Body of pancreas (tissue), 4 donors: ENCODE data around the gene GARIN1A.

ENCODE experiments used
- CTCF ChIP-seq, 7 experiments: fragments of 450-650 bp in 4 of 7; fragments of 200-600 bp in 3 of 7; sonication (generic) in 3 of 7; IDR thresholded peaks; one replicate each; pipeline ENCODE4 v1.5.1; 2016 to 2019; ENCODE audit warnings: antibody characterized with exemption in 7 of 7
- POLR2A ChIP-seq, 3 donors: fragments of 450-650 bp; IDR thresholded peaks; one replicate each; pipeline ENCODE4 v1.6.1; 2016; ENCODE audit warnings: antibody characterized with exemption in 3 of 3, mild to moderate bottlenecking in 2 of 3

GRCh38 chr7:128662091-128662490 is 10.0 kb upstream of the GARIN1A start:
- no peak for TF ChIP-seq CTCF (IDR thresholded peaks at IDR 0.05)
- TF ChIP-seq POLR2A (IDR thresholded peaks at IDR 0.05): no peak
